HepG2 (cell line): Measurements from ENCODE around the gene FEM1B. TPM values are rescaled to one million over a fixed set of nuclear protein-coding genes. Genes with fewer than 3 reads are reported as not detected.

Experiments
- CSRNP1 ChIP-seq: sonication (generic); formaldehyde crosslinking; IDR thresholded peaks from 2 replicates; pipeline ENCODE4 v1.8.1; 2023; ENCODE audit warnings: mild to moderate bottlenecking, missing genetic modification reagents
- DZIP1 ChIP-seq: sonication (generic); formaldehyde crosslinking; IDR thresholded peaks from 2 replicates; pipeline ENCODE4 v1.5.0; 2020; ENCODE audit warnings: mild to moderate bottlenecking, missing genetic modification reagents
- HOXA3 ChIP-seq: sonication (generic); formaldehyde crosslinking; IDR thresholded peaks from 2 replicates; pipeline ENCODE4 v1.5.0; 2020; ENCODE audit warnings: missing genetic modification reagents
- MAFG ChIP-seq: sonication (generic); formaldehyde crosslinking; IDR thresholded peaks from 2 replicates; pipeline ENCODE4 v1.5.1; 2020; ENCODE audit warnings: mild to moderate bottlenecking, missing genetic modification reagents
- MIER2 ChIP-seq: IDR thresholded peaks from 2 replicates; pipeline ENCODE4 v1.6.1; 2016; ENCODE audit warnings: missing biosample characterization, missing genetic modification reagents
- TCF7 ChIP-seq: sonication (generic); IDR thresholded peaks from 2 replicates; pipeline ENCODE4 v1.6.1; 2016; ENCODE audit warnings: antibody characterized with exemption, low read depth
- TIGD3 ChIP-seq: sonication (generic); formaldehyde crosslinking; IDR thresholded peaks from 2 replicates; pipeline ENCODE4 v1.5.1; 2020; ENCODE audit warnings: mild to moderate bottlenecking, missing genetic modification reagents, borderline replicate concordance
- ZBTB40 ChIP-seq, 2 experiments: fragments of 450-650 bp in 1 of 2; sonication (generic) in 1 of 2; formaldehyde crosslinking in 1 of 2; IDR thresholded peaks; 2 replicates each; pipeline versions ENCODE4 v1.6.1 to v1.8.0; 2016 to 2022; ENCODE audit warnings: antibody characterized with exemption in 1 of 2, mild to moderate bottlenecking in 1 of 2, missing genetic modification reagents in 1 of 2
- ZFP36L1 ChIP-seq: sonication (generic); formaldehyde crosslinking; IDR thresholded peaks from 2 replicates; pipeline ENCODE4 v1.8.0; 2022; ENCODE audit warnings: mild to moderate bottlenecking, missing genetic modification reagents, moderate library complexity
- ZNF3 ChIP-seq: IDR thresholded peaks from 2 replicates; pipeline ENCODE4 v1.7.0; 2017; ENCODE audit warnings: inconsistent platforms
- ZNF530 ChIP-seq: sonication (generic); formaldehyde crosslinking; IDR thresholded peaks from 2 replicates; pipeline ENCODE4 v1.5.0; 2020; ENCODE audit warnings: low read depth, mild to moderate bottlenecking, missing genetic modification reagents
- ZNF605 ChIP-seq: sonication (generic); formaldehyde crosslinking; IDR thresholded peaks from 2 replicates; pipeline ENCODE4 v1.8.0; 2022; ENCODE audit warnings: mild to moderate bottlenecking, missing genetic modification reagents
- polyA plus RNA-seq, 8 experiments: library from polyadenylated mRNA; depleted of rRNA in 3 of 8; stranded (reverse) in 7 of 8; unstranded in 1 of 8; fragments of >200 nt; fragmentation: Illumina TruSeq in 4 of 8; extraction: Trizol in 4 of 8; gene quantifications; 2 replicates each; pipeline versions ENCODE4 v1.2.1 to v1.2.3, GENCODE V29; 2011 to 2016; ENCODE audit warnings: low read depth in 4 of 8, missing spikeins in 1 of 8, mixed read lengths in 1 of 8; ENCODE audit not compliant: insufficient read depth in 1 of 8
- total RNA-seq, 5 experiments: library from RNA; depleted of rRNA; stranded (reverse); fragments of >200 nt; fragmentation: Illumina TruSeq; extraction: Trizol; gene quantifications; 2 replicates each; pipeline ENCODE4 v1.2.3, GENCODE V29; 2016; ENCODE audit warnings: low read depth in 1 of 5

The FEM1B gene
- total and polyA plus RNA-seq, 2 of the 13 experiments (the other 11 are each of a cell fraction or from before 2014, with no cell fraction given): 38.1 to 40.0 TPM

GRCh38 chr15:68285259-68285980 is 7.9 kb downstream of the FEM1B start (continued):
- TF ChIP-seq ZBTB40 (IDR thresholded peaks at IDR 0.05) (no peak), ZBTB40 (CRISPR knock-in tag; IDR thresholded peaks at IDR 0.05) (no peak), CSRNP1 (CRISPR knock-in tag) (no peak), TIGD3 (CRISPR knock-in tag) (no peak), DZIP1 (CRISPR knock-in tag) (no peak), HOXA3 (no peak), ZNF3 (CRISPR knock-in tag) (no peak), ZFP36L1 (CRISPR knock-in tag) (no peak), TCF7 (no peak), ZNF605 (CRISPR knock-in tag) (no peak), MIER2 (no peak), ZNF530 (CRISPR knock-in tag) (no peak), MAFG (CRISPR knock-in tag) (peak; percentile 57; the same call in 1 of the 2 replicates)
